HCT116 (cell line): ENCODE data around the gene ADNP2. TPM values are rescaled to one million over a fixed set of nuclear protein-coding genes. Genes with fewer than 3 reads are reported as not detected.

ENCODE experiments used
- ATAC-seq: fragments of 200-7000 bp; cut with Tn5 transposase; 2 replicates; pipeline ENCODE4 v1.9.1; 2020; ENCODE audit warnings: mild to moderate bottlenecking, moderate library complexity
- BruUV-seq: library from RNA; stranded (reverse); fragments of 400-500 nt; replicated peaks from 2 replicates; lab custom pipeline; 2021; lab: Mats Ljungman, UMichigan
- CTCF ChIA-PET: fragments of 300-600 bp; sonication (Branson Sonifier 250); formaldehyde crosslinking; loops from one replicate; lab custom pipeline; 2021; ENCODE audit warnings: antibody characterized with exemption; lab: Charles Lee
- POLR2A ChIA-PET: fragments of 300-600, 350-600 bp; sonication (Branson Sonifier 250); formaldehyde crosslinking; loops from one replicate; lab custom pipeline; 2021; ENCODE audit warnings: antibody characterized with exemption; lab: Charles Lee
- RAD21 ChIA-PET, 2 experiments: fragments of 300-600 bp; sonication (Branson Sonifier 250); formaldehyde crosslinking; loops; one replicate each; lab custom pipeline; 2023; ENCODE audit warnings: low total read pairs in 2 of 2; ENCODE audit not compliant: uncharacterized antibody in 2 of 2, unreplicated experiment in 2 of 2, low non-redundant PET in 1 of 2; lab: Charles Lee
- DNase-seq: peaks from one replicate; pipeline ENCODE4 v3.0.0-alpha.2; 2010; ENCODE audit warnings: low read depth, low spot score
- H2AFZ ChIP-seq: fragments of 200-600 bp; shearing (Covaris generic), sonication (generic); 2 replicates; pipeline ENCODE4 v1.6.1; 2017; ENCODE audit warnings: low read depth, mixed run types, mixed read lengths, antibody characterized with exemption, low read length; ENCODE audit not compliant: poor library complexity, severe bottlenecking
- H3K27ac ChIP-seq: 2 replicates; pipeline ENCODE4 v1.5.1; 2012; ENCODE audit warnings: low read depth, low read length
- H3K27me3 ChIP-seq: fragments of 200-600 bp; sonication (generic); 2 replicates; pipeline ENCODE4 v1.6.1; 2016; ENCODE audit warnings: mixed run types, low read length, mixed read lengths; ENCODE audit not compliant: insufficient read depth
- H3K36me3 ChIP-seq, 2 experiments: fragments of 200-500 bp in 1 of 2; fragments of 200-600 bp in 1 of 2; sonication (Bioruptor generic) in 1 of 2; sonication (generic) in 1 of 2; 2 replicates each; pipeline versions ENCODE4 v1.5.1 to v1.6.1; 2014 to 2016; ENCODE audit warnings: low read length in 2 of 2, inconsistent platforms in 1 of 2, mixed read lengths in 1 of 2, mixed run types in 1 of 2; ENCODE audit not compliant: insufficient read depth in 2 of 2, control insufficient read depth in 1 of 2
- H3K4me1 ChIP-seq, 2 experiments: fragments of 200-600 bp in 1 of 2; sonication (generic) in 1 of 2; 2 replicates each; pipeline versions ENCODE4 v1.5.1 to v1.6.1; 2012 to 2017; ENCODE audit warnings: low read length in 2 of 2, inconsistent platforms in 1 of 2, mild to moderate bottlenecking in 1 of 2, mixed read lengths in 1 of 2, mixed run types in 1 of 2, moderate library complexity in 1 of 2; ENCODE audit not compliant: insufficient read depth in 2 of 2, control insufficient read depth in 1 of 2
- H3K4me2 ChIP-seq: fragments of 200-600 bp; sonication (generic); 2 replicates; pipeline ENCODE4 v1.6.1; 2017; ENCODE audit warnings: mixed run types, low read length, mixed read lengths
- H3K4me3 ChIP-seq, 2 experiments: fragments of 200-600 bp in 1 of 2; sonication (generic) in 1 of 2; replicated peaks in 1 of 2; 2 replicates each; pipeline ENCODE4 v1.5.1; 2011 to 2016; ENCODE audit warnings: low read length in 2 of 2, control low read depth in 1 of 2, low read depth in 1 of 2, mild to moderate bottlenecking in 1 of 2, mixed read lengths in 1 of 2, mixed run types in 1 of 2
- H3K79me2 ChIP-seq: fragments of 200-600 bp; sonication (generic); 2 replicates; pipeline ENCODE4 v1.6.1; 2017; ENCODE audit warnings: mild to moderate bottlenecking, mixed run types, low read length, moderate library complexity, mixed read lengths; ENCODE audit not compliant: insufficient read depth
- H3K9ac ChIP-seq: fragments of 200-600 bp; sonication (generic); 2 replicates; pipeline ENCODE4 v1.6.1; 2016; ENCODE audit warnings: low read length, mixed read lengths
- H3K9me2 ChIP-seq: fragments of 200-600 bp; sonication (generic), shearing (Covaris generic); 2 replicates; pipeline ENCODE4 v1.6.1; 2017; ENCODE audit warnings: mixed run types, mild to moderate bottlenecking, moderate library complexity; ENCODE audit not compliant: insufficient read depth
- H3K9me3 ChIP-seq, 2 experiments: fragments of 200-500 bp in 1 of 2; fragments of 200-600 bp in 1 of 2; sonication (Bioruptor generic) in 1 of 2; sonication (generic) in 1 of 2; 2 replicates each; pipeline ENCODE4 v1.6.1; 2014 to 2017; ENCODE audit warnings: low read length in 2 of 2, mixed read lengths in 2 of 2, inconsistent platforms in 1 of 2, low read depth in 1 of 2, mild to moderate bottlenecking in 1 of 2, mixed run types in 1 of 2, moderate library complexity in 1 of 2; ENCODE audit not compliant: control insufficient read depth in 1 of 2, insufficient read depth in 1 of 2
- H4K20me1 ChIP-seq: fragments of 200-600 bp; sonication (generic), shearing (Covaris generic); 2 replicates; pipeline ENCODE4 v1.6.1; 2017; ENCODE audit warnings: mixed run types, mild to moderate bottlenecking, moderate library complexity; ENCODE audit not compliant: insufficient read depth
- ATF3 ChIP-seq: IDR thresholded peaks from 2 replicates; pipeline ENCODE4 v1.6.1; 2012
- CEBPB ChIP-seq: IDR thresholded peaks from 2 replicates; pipeline ENCODE4 v1.6.1; 2012; ENCODE audit warnings: low read depth
- CTCF ChIP-seq, 3 experiments: fragments of 200-600 bp in 1 of 3; sonication (generic) in 1 of 3; IDR thresholded peaks in 2 of 3; conservative IDR thresholded peaks in 1 of 3; 2 replicates each; pipeline ENCODE4 v1.5.1; 2012 to 2017; ENCODE audit warnings: low read depth in 2 of 3, low read length in 2 of 3, antibody characterized with exemption in 1 of 3, borderline replicate concordance in 1 of 3, control low read depth in 1 of 3, mild to moderate bottlenecking in 1 of 3, mixed read lengths in 1 of 3, mixed run types in 1 of 3, moderate library complexity in 1 of 3; ENCODE audit not compliant: insufficient read depth in 1 of 3
- EGR1 ChIP-seq: IDR thresholded peaks from 2 replicates; pipeline ENCODE4 v1.6.1; 2012; ENCODE audit warnings: low read depth
- ELF1 ChIP-seq: IDR thresholded peaks from 2 replicates; pipeline ENCODE4 v1.6.1; 2012; ENCODE audit warnings: low read depth, borderline replicate concordance
- EZH2 ChIP-seq: fragments of 200-600 bp; sonication (generic); IDR thresholded peaks from 2 replicates; pipeline ENCODE4 v1.6.1; 2017; ENCODE audit warnings: antibody characterized with exemption, mixed run types
- FOSL1 ChIP-seq: IDR thresholded peaks from 2 replicates; pipeline ENCODE4 v1.6.1; 2012; ENCODE audit warnings: low read depth
- JUND ChIP-seq: IDR thresholded peaks from 2 replicates; pipeline ENCODE4 v1.6.1; 2012
- RAD21 ChIP-seq: IDR thresholded peaks from 2 replicates; pipeline ENCODE4 v1.6.1; 2012; ENCODE audit warnings: low read depth, mild to moderate bottlenecking
- SP1 ChIP-seq: IDR thresholded peaks from 2 replicates; pipeline ENCODE4 v1.6.1; 2012; ENCODE audit warnings: low read depth
- ZFX ChIP-seq: fragments of 450-650 bp; IDR thresholded peaks from 2 replicates; pipeline ENCODE4 v1.6.1; 2017
- intact Hi-C: fragments of 100-400 bp; cut with micrococcal nuclease; formaldehyde crosslinking; loops from 2 replicates; pipeline ENCODE4 v1.10.0; 2022
- total RNA-seq: library from RNA; stranded (reverse); gene quantifications from one replicate; pipeline ENCODE4 v1.2.1, GENCODE V29; 2021; ENCODE audit not compliant: unreplicated experiment

ADNP2 gene
- total RNA-seq, 1 experiment from 2014 or later, result 45.4 TPM

GRCh38 chr18:80166725-80167124 lies 57.7 kb downstream of the ADNP2 start:
- ATAC-seq (no peak), DNase-seq (no peak)
- H2AFZ ChIP-seq, result no peak overlapping the region
- H3K4me3 ChIP-seq, result no peak overlapping the region
- H3K9me3 ChIP-seq, result 0 out of 4 replicates have a peak, but pooled peaks cover 0 to 3% of the 10 kb centered on the region in 2 experiments
- H3K9me2 ChIP-seq, result no peaks in the 10 kb centered on the region
- H3K36me3 ChIP-seq, result no peaks in the 10 kb centered on the region
- no peaks in the 10 kb centered on the region for H4K20me1 ChIP-seq
- intact Hi-C loops, result no loop called here
- no peak overlapping the region for H3K27ac ChIP-seq
- BruUV-seq, result no TSS peak
- RAD21 ChIA-PET, result no interaction called here
- CTCF ChIA-PET, result no interaction called here
- no peak for TF ChIP-seq RAD21
- no peak for TF ChIP-seq CTCF (IDR thresholded peaks at IDR 0.05 in 2 of 3, conservative IDR thresholded peaks at IDR 0.05 in 1 of 3; ENCODE audit: borderline replicate concordance in 1 of 3, insufficient read depth in 1 of 3, low read depth in 2 of 3, low read length in 2 of 3)
- TF ChIP-seq SP1, result no peak
- no peak for TF ChIP-seq ZFX
- no peak for TF ChIP-seq EGR1
- TF ChIP-seq EZH2, result no peak
- TF ChIP-seq FOSL1, result no peak
- TF ChIP-seq CEBPB, result no peak
- no peak for TF ChIP-seq ATF3
- TF ChIP-seq JUND, result no peak
- TF ChIP-seq ELF1, result no peak
- H3K4me2 ChIP-seq, result no peak overlapping the region
- H3K79me2 ChIP-seq, result no peaks in the 10 kb centered on the region
- POLR2A ChIA-PET, result no interaction called here
- H3K27me3 ChIP-seq, result no peaks in the 10 kb centered on the region
- no peaks in the 10 kb centered on the region for H3K4me1 ChIP-seq
- H3K9ac ChIP-seq, result no peak overlapping the region
